Fibroblast of gingiva (primary cell): ENCODE data around the gene STAG1.
"Not testable (repeated sequence)": the region's sequence is repeated elsewhere in the genome, so short reads cannot be mapped to it uniquely, and the experiment has no call there.

Source experiments
- DNase-seq: peaks from one replicate; pipeline ENCODE4 v3.0.0-alpha.2; 2011; ENCODE audit warnings: low read depth

The STAG1 gene

DNA sequence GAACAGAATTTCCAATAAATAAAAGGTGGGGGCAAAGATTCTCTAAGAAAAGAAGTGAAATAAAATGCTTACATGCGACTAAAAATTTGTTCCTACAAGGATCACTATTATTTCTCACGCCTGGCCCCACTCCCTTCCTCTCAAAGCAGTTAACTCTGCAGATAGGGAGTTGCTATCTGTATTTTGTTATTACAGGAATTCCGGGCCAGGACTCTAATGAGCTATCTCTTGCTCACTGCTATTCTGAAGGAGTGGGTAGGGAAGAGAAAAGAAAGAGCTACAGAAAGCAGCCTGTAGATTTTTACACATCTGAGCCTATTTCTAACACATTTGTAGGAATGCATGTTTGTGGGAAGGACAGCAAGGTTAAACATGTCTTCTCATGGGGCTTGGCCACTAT, 361.6 kb downstream of the STAG1 start:
- no peak for DNase-seq

- no peak for DNase-seq
Measured at GRCh38 chr3:136387031-136387430, 365.1 kb downstream of the STAG1 start.

- DNase-seq: no peak
Measured at GRCh38 chr3:136385457-136385856, 366.7 kb downstream of the STAG1 start.

- DNase-seq: no peak
Measured at GRCh38 chr3:136381051-136381450, 371.1 kb downstream of the STAG1 start.

DNA sequence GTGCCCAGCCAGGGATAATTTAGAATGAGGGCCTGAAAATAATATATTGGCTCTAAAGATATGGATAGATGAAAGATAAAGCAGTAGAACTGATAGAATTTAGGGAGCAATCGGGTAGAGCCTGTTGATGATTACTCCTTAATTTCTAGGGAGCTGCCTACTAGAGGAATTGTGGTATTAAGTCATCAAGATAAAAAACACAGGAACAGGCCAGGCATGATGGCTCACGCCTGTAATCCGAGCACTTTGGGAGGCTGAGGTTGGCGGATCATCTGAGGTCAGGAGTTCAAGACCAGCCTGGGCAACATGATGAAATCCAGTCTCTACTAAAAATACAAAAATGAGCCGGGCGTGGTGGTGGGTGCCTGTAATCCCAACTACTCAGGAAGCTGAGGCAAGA, 371.6 kb downstream of the STAG1 start:
- DNase-seq: peak; percentile 18

DNA sequence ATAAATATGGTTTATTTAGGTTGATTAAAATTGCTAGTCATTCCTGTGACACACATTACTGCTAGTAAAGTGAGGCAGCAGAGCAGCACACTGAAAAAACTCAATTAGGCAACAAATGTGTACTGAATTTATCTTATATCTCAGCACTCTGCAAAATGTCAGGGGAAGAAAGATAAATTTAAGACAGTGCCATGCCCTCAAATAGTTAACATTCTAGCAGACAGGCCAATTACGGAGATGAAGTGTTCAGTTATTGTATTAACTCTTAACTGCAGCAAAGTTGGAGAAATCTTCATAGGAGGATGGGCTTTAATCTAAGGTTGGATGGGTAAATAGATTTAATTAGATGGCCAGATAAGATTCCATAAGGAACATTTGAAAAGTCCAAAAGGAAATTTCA, 374.2 kb downstream of the STAG1 start:
- no peak for DNase-seq

DNA sequence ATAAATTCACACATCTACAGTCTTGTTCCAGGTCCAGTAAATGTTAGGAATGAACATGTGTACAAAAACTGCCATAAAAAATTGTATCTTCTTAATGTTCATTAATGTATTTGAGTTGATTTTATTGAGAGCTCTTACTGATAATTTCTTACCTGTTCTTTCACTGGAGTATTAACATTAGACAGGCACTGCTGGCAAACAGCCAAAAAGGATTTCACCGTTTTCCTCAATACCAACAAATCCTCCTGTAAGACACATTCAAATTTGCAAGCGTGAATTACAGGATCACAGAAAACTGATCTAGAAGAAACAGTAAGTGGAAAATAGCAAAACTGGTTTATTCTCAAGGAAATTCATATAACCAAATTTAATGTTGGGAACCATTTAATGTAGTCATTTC, 374.7 kb downstream of the STAG1 start:
- no peak for DNase-seq

- not testable (repeated sequence) for DNase-seq
Measured at GRCh38 chr3:136375800-136376199, 376.4 kb downstream of the STAG1 start.

GRCh38 chr3:136366289-136366688, 385.9 kb downstream of the STAG1 start:
- peak; percentile 77 for DNase-seq

DNA sequence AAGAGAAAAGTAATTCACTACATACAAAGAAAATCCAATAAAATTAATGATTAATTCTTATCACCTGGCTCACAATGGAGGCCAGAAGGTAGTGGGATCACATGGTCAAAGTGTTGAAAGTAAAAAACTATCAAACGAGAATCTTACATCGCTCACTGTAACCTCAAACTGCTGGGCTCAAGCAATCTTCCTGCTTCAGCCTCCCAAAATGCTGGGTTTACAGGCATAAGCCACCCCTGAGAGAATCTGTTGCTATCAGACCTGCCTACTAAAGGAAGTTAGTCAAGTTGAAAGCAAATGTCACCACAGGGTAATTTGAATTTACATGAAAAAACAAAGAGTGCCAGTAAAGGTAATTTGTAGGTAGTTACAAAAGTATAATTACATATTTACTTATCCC, 398.7 kb downstream of the STAG1 start:
- no peak for DNase-seq

DNA sequence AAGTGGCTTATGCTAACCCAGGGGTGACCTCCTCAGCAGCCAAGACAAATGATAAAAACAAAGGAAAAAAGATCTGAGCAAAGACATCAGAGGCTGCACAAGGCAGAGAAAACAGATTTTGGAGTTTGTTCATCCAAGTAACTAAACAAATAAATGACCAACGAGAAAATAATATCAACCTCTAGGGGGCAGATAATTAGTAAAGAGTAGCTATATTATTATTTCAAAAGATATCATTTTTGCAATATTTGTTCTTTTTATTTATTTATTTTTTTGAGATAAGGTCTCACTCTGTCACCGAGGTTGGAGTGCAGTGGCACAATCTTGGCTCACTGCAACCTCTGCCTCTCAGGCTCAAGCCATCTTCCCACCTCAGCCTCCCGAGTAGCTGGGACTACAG, 400.3 kb downstream of the STAG1 start:
- no peak for DNase-seq

- DNase-seq: no peak
Measured at GRCh38 chr3:136351351-136351750, 400.8 kb downstream of the STAG1 start.

GRCh38 chr3:136350557-136350956, 401.6 kb downstream of the STAG1 start:
- no peak for DNase-seq

- peak; percentile 91 for DNase-seq
Measured at GRCh38 chr3:136350132-136350531, 402.0 kb downstream of the STAG1 start.

DNA sequence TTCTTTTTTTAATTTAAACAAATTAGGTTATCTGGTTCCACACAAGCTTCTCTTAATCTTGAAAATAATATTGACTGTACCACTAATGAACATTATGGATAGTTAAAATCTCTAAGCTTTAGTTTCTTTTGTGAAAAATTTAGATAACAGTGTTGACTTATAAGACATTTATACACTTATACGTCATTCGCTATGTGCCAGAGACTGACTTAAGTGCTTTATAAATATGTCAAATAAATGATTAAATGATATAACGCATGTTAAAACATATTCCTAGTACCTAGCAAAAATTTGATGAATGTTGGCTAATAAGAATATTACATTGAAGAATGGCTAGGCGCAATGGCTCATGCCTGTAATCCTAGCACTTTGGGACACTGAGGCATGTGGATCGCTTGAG, 405.7 kb downstream of the STAG1 start:
- no peak for DNase-seq

DNA sequence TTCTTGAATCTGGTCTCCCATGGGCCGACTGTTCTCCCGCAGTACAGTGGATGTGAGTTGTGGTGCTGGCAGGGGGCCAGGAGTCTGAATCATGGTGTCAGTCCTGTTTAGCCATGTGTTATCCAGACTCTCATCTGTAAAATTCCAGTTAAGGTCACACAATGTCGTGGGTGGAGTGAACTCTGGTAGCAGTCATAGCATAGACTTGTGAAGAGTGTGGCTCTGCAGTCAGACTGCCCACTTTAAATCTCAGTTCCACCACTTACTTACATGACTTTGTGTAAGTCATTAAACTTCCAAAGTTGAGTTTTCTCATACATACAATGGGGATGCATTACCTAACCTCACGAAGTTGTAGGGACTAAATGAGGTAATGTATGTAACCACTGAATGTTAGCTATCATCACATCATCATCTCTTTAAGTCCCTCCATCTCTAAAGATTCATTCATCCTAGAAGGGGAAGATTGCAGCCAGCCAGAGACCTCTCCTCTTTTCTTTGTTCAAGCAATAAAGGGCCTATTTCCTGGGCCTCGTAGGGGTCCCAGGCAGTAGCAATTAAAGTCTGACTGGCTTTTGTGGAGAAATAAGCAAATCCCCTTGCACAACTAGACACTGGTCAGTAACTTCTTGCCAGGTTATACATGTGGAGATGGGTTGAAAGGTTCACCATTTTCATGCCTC, 408.2 kb downstream of the STAG1 start:
- DNase-seq: peak; percentile 81

GRCh38 chr3:136343446-136343845, 408.7 kb downstream of the STAG1 start:
- no peak for DNase-seq

DNA sequence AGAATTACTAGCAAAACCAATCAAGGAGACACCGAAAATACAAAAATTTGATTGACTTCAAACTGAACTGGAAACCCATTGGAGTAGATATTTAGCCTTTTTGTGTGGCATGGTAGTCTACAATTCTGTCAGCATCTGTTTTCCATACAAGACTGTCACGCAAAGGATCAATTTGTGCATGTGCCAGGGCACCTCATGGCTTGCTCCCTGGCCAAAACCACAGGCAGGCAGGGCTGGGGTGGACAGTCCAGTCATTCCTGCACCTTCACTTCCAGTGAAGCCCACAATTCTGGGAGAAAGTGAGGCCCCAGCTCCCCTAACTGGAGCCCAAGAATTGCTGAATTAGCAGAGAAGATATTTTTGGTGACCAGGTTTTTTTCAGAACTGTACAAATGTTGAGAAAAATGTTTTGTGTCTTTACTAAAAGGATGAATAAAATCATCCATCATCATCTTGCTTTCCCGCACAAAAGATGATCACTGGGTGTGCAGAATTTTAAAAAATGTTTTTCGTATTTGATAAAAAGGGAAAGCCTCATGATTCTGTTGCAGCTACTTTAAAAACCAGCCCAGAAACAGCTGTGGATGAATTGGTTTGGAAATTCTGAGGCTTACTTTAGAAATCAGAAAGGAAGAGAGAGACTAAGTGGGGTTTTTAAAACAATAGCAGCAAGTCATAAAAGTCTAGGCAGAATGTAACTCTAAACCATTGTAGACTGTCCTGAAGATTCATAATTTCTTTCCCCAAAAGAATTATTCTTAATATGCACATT, 415.7 kb downstream of the STAG1 start:
- peak; percentile 75 for DNase-seq

GRCh38 chr3:136334726-136335125, 417.5 kb downstream of the STAG1 start:
- DNase-seq: not testable (repeated sequence)

GRCh38 chr3:136334209-136334608, 418.0 kb downstream of the STAG1 start:
- DNase-seq: no peak

GRCh38 chr3:136332776-136333175, 419.4 kb downstream of the STAG1 start:
- peak; percentile 41 for DNase-seq

DNA sequence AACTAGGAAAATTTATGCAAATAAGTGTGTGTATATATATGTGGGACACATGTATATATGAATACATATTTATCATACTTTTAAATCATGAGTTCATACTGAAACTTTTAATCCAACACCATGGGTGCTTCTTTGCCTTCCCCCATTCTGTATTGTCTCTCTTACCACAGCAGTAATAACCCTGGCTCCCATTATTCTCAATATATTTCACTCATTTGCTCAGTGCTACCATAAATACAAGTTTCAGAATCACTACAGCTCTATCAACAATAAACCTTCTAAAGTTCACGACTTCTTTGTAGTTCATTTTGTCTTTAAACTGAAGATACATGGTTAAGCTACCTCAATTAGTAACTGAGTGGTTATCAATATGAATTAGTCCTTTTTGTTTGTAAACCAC, 419.9 kb downstream of the STAG1 start:
- no peak for DNase-seq

DNA sequence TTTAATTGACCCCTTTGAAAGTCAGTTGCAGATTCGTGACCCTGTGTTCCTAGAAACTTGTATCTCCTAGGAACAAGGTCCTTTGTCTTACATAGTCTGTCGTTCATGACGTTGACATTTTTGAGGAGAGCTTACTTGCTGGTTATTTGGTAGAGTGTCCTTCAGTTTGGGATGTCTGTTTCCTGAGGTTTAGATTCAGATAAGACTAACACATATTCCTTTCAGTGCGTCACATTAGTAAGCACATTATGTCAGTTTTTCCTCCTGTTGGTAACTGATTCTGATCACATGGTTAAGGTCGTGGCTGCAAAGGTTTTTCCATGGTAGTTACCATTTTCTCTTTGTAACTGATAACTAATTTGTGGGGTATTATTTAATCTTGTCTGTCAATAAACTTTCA, 421.3 kb downstream of the STAG1 start:
- DNase-seq: no peak

DNA sequence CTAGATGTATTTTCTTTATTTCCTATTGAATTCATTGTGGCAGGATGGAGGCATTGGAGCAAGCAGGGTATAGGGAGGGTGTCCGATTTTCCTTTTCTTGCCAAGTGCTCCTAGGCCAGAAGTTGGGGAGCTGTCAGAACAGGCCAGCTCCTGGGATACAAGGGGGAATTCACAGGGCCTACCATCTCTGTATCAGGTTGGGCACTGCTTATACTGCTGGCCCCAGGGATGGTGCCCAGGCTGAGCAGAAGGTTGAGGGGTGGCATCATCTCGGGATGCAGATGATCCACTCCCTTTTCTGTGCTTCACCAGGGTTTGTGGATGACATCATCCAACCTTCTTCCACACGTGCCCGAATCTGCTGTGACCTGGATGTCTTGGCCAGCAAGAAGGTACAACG, 422.6 kb downstream of the STAG1 start:
- DNase-seq: no peak
